Stimulated activated CD8-positive, alpha-beta memory T cell treated with anti-CD3 and anti-CD28 coated beads, Interleukin-15, amount 100 ng/mL, for 48 hours (primary cell): ENCODE data around the gene MBIP.
"Not testable (repeated sequence)": the region's sequence is repeated elsewhere in the genome, so short reads cannot be mapped to it uniquely, and the experiment has no call there.

Experiments
- DNase-seq, 2 donors: peaks; one replicate each; pipeline ENCODE4 v3.0.0-alpha.2; 2020; ENCODE audit warnings: low read depth in 2 of 2

MBIP gene, protein sequence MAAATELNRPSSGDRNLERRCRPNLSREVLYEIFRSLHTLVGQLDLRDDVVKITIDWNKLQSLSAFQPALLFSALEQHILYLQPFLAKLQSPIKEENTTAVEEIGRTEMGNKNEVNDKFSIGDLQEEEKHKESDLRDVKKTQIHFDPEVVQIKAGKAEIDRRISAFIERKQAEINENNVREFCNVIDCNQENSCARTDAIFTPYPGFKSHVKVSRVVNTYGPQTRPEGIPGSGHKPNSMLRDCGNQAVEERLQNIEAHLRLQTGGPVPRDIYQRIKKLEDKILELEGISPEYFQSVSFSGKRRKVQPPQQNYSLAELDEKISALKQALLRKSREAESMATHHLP

DNA sequence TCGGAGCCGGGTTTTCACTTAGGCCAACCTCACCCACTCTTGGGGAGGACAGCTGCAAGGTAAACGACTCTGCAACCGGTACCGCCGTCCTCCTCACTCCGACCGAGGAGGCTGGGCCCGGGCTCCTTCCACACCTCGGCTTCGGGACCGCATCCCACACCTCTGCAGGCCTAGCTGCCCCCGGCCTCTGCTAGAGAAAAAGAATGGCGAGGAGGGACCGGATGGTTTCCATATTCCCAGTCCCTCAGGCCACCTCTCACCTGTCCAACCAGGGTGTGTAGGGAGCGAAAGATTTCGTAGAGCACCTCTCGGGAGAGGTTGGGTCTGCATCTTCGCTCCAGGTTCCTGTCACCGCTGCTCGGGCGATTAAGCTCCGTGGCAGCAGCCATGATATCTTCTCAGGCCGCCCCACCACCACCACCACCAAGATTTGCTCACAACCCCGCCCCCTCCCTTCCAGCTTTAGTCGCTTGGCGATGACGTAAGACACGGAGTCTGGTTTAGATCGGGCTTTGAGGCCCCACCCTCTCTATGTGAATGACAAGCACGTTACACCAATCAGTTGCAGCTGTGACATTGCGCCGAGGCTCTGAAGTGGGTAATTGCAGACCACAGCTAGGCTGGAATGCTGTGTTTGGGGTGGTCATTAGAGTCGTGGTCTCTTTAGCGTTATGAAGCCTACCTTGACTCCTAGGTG is at the start of gene MBIP:
Gene MBIP (minus strand): TSS at position 438 of the 697 bp plus-strand sequence. CDS start 49 bp downstream, at position 389.
- DNase-seq = peak; percentile 82 to 84

DNA sequence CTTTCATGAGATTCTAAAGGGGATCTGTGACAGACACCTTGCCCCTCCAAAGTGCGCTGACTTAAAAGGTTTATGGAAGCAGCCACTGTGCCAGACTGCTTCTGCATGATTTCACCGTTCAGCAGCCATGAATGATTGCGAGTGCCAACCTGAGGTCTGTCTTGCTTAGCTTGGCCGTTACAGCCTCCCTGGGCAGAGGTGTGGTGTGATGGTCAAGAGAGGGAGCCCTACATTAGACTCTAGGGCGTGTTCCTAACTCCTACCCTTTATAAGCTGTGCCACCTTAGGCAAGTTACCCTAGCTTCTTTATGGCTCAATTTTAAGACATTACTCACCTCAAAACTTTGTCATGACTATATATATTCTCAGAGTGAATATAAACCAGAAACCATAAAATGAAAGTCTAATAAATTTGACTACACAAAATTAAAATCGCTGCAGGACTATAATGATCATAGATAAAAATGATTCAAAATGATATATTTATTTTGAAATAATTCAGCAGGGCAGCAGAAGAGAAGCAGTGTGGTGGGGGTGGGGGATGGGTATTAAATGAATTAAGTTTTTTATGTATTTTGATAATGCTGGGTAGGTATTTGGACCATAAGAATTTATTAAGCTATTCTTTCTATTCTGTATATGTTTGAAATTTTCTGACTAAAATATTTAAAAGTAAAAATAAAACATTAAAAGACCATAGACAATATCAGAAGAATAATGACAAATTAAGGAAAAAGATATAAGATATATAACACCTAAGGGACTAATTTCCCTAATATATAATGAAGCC is 47.7 kb upstream of the MBIP start:
- DNase-seq = no peak

DNA sequence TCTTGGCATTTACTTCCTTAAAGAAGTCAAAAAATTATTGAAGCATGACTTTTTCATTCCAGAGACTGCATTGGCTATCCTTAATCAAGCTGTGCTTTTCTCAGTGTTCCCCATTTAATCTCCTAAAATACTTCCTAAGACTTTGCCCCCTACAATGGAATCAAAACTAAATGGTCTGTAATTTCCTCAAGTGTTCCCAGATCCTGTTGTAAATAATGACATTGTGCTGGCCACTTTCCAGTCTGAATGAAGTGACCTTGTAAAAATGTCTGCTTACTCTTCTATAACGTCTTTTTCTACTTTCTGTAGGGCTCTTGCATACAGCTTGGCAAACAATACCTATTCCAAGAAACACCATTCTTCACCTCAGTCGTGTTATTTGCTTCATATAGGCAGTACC is 45.3 kb upstream of the MBIP start:
- DNase-seq = no peak

DNA sequence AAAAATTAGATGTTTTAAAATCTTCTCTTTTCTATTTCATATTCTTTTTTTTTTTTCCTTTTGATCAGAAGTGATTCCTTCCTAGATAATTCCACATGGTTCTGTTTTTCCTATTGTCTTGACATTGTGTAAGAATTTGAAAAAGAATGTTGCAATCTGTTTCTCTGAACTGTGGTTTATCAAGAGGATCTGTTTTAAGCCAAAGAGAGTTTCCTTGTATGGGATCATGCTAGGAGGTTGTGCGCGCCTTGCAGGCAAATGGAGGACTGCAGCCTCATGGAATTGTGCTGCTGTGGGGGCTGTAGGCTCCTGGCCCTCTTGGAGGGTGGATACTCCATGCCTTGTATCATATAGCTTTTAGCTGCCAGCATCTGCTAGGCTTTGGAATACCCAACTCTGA is 43.3 kb upstream of the MBIP start:
- DNase-seq = no peak

DNA sequence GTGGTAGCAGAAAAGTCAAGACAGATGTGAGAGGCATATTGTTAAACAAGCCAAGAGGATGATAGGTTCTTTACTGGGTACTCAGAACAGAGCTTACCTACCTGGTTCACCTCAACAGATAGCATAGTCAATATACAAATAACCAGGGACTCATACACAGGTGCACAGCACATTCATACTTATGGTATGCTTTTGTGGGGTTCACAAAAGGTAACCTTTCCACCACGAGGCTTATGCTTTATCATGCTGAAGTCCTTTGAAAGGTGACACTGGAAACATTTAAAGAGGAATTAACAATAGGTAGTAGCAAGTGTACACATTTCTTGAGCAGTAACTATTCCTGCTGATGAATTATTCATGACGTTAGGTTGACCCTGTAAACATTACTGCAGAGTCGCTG is 42.2 kb upstream of the MBIP start:
- no peak for DNase-seq

DNA sequence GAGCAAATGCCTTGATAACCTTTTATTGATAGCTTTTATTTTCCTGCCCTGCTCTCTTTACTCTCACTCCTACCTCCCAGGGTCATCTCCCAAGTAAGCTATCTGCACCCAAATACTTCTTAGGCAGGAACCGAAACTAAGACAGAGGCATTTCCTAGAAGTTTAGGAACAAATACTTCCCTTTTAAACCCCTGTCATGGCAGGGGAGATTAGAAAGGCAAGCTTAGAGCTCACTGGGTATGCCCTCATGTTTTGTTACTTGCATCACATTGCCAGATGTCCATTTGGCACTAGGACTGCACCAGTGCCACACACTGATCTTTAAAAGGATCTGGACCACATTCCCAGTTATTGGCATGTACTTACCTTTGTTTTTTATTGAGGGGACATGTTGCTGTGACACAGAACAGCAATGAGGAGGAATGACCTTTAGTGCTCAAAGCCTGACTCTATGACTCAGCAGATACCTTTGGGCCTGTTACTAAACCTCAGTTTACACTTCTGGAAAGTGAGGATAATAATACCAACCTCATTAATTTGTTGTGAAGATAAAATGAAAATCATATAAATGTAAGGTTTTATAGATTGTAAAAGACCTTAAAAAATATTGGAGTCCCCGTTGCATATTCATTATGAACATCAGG is 40.9 kb upstream of the MBIP start:
- no peak for DNase-seq

DNA sequence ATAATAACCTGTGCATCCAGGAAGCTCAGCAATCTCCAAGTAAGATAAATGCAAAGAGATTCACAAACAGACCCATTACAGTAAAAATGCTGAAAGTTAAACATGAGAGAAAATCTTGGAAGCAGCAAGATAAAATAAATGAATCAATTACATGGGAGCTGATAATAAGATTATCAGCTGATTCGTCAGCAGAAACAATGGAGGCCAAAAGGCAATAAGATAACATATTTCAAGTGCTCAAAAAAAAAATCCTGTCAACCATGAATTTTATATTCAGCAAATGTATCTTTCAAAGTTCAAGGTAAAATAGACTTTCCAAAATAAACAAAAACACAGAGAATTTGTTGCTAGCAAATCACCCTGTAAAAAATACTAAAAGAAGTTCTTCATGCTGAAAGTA is 36.4 kb upstream of the MBIP start:
- DNase-seq = no peak

DNA sequence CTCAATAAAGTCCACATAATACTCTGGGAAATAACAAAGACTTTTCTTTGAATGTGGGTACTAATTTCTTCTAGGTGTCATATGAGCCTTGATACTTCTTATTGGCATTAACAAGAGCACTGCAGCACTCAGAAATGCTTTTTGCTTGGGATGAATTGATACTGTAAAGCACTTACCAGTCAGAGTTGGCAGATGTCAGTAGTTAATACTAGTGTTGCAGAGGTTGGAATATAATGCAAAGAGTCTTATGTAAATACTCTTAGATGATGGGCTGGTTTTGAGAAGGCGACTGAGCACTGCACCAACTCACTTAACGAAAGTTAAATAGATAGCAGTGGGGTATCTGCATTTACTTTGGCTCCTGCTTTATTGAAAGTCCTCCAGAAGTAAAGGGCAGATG is 25.6 kb upstream of the MBIP start:
- no peak for DNase-seq

DNA sequence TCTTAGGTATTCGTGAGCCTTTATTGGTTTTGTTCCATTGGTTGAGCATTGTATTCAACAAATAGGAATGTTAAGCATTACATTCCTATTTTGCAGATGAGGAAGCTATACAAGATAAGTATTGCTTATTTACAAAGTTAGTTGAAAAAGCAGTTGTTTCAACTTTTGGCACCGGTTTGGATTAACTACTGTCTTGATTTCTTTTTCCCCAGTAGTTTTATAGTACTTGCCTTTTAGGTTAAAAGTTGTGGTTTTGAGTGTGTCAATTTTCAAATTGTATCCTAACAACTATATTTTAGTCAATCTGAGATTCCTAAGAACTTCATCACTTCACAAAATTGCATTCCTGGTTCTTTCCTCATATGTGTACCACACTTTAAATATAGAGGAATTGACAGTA is 23.8 kb upstream of the MBIP start:
- no peak for DNase-seq

DNA sequence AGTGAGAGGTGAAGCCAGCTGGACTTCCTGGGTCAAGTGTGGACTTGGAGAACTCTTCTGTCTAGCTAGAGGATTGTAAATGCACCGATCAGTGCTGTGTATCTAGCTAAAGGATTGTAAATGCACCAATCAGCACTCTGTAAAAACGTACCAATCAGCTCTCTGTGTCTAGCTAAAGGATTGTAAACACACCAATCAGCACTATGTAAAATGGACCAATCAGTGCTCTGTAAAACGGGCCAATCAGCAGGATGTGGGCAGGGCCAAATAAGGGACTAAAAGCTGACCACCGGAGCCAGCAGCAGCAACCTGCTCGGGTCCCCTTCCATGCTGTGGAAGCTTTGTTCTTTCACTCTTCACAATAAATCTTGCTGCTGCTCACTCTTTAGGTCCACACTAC is 21.4 kb upstream of the MBIP start:
- not testable (repeated sequence) for DNase-seq

DNA sequence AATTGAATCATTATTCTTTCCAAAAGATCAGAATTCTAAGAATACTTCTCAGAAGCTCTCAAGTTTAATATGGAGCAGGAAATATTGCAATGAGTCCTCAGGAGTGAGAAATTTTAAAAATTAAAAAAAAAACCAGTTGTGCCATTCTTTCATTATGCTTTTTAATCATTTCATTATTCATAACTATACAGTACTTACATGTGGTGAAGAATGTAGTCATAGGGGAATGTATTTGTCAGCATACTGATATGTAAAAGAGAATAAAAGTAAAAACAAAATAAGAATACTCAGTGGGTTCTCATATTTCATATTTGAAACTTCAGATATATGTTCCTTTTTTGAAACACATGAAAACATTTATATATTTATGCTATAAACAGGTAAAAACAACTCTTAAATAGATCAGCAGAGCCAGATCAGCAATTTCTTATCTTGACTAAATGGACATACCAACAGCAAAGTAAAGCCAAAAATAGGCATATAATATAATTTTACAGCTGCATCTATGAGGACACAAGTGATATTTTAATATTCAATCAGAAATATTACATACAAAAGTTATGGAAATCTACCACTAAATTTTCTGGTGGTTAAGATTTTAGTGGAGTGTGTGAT is 19.9 kb upstream of the MBIP start:
- no peak for DNase-seq

DNA sequence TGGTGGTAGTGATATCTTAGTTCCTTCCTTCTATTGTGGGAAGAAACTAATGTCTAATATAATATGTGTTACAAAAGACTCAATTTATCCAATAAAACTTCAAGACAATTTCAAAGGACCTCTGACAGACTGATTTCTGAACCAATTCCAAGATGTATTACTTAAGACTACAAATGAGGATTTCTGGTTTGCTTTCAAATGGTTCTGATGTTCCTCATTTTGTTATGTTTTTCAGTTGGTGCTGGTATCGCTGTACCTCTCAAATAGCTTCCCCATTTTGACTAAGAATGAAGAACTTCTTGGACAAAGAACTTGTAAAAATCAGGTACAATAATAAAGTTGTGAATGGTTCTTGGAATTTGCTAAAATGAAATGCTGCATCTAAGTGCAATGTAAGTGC is 19.4 kb upstream of the MBIP start:
- no peak for DNase-seq

DNA sequence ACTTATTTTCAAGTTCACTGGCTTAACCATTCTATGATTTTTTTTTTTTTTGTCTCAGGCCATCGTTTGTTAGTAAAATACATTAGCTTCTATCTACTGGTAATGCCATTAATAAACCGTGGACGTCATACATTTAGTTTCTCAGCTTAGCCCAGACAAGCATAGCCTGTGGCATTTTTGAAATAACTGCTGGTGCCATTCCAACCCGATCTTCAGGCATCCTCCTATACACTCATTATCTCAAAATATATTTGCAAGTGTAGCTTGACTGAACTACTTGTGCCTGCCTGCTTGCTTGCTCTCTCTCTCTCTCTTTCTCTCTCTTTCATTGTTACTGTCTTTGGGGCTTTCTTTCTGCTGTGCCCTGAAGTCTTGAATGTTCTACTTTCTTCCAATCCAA is 12.7 kb upstream of the MBIP start:
- no peak for DNase-seq

DNA sequence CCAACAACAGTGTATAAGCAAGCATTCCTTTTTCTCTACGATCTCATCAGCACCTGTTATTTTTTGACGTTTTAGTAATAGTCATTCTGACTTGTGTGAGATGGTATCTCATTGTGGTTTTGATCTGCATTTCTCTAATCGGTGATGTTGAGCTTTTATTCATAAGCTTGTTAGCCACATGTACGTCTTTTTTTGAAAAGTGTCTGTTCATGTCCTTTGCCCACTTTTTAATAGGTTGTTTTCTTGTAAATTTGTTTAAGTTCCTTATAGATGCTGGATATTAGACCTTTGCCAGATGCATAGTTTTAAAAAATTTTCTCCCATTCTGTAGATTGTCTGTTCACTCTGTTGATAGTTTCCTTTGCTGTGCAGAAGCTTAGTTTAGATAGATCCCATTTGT is 7.1 kb upstream of the MBIP start:
- DNase-seq = not testable (repeated sequence)

DNA sequence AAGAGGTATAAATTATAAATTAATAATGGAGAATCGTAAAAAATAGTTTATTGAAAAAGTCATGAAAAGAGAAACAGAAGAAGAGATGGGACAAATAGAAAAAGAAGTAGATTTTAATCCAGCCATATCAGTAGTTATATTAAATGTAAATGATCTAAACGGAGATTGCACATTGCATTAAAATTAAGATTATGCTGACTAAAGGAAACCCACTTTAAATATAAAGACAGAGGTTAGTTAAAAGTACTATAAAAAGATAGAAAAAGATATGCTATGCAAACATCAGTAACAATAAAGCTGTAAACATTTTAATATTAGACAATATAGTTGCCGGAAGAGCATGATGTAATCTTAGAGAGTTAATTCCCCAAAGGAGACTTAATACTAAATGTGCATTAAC is 5.4 kb upstream of the MBIP start:
- no peak for DNase-seq

DNA sequence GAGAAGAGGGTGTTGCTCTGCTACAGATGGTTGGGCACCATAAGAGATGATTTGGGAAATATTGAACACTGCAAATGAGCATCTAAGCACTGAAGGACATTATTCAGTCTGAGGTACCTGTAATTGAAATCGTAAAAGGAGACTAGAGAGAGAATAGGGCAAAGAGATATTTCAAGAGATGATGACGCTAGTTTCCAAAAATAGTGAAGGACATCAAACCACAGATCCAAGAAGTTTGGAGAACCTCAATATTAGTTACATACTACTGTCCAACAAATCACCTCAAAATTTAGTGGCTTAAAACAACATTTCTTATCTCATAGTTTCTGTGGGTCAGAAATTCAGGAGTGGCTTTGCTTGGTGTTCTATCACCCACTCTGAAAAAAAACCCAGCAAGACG is 4.5 kb upstream of the MBIP start:
- DNase-seq = no peak

DNA sequence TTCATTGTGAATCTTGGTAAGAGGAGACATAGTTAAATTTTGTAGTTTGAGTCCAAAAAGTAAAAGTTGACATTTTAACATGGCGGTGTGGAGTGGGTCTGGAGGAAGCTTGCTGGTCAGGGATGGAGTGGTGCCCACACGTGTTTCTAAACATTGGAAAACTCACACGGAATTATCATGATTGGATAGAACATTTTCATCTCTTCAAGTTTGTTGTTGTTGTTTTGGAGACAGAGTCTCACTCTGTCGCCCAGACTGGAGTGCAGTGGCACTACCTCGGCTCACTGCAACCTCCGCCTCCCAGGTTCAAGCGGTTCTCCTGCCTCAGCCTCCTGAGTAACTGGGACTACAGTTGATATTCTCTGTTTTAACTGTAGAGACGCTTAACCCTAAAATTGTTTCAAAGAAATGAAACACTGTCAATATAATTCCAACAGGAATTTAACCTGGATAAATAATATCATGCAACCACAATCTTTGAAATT is 502 bp upstream of the MBIP start:
- no peak for DNase-seq

DNA sequence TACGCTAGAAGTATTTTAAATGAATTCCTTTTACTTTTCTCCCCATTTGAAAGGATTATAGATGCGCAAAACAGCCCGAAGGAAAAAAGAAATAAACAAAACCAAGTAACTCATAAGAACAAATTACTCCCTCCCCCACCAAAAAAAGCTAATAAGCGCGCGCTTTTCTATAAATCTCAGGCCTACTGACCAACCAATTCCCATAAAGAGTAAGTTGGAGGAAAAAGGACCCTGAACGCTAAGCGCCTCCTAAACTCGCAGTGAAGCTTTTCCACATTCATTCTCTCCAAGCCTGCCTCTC is 588 bp downstream of the MBIP start:
- DNase-seq = no peak

DNA sequence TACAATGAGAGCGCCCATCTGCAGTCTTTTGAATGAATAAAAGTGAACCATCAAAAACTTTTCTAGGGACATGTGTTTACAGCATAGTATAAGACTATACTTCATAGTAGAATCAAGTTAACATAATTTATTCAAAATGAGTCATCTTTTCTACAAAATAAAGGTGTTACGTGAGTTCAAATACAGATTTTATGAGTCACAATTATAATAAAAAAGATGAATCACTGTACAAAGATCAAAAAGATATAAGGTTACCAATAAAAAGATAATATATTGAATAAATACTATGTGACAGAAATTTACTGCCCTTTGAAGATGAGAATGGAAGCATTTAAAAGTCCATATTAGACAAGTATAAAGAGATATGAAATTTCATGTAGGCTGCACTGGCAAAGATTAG is 2.8 kb downstream of the MBIP start:
- no peak for DNase-seq

DNA sequence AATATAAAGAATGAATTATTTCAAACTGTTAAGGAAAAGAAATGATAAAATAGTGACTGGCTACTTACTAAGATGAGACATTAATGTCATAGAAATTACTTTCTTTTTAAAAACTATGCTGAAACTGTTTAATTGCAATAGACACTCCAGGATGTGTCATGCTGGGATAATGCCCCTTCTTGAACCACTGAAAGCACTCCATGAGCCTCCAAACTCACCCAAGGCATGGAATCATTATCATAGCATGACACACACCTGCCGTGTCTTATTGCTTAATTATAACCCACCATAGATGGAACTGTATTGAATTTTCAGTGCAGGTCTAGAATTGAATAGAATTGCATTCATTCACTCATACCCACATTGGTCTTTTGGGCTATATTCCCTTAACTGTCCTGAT is 4.3 kb downstream of the MBIP start:
- no peak for DNase-seq

DNA sequence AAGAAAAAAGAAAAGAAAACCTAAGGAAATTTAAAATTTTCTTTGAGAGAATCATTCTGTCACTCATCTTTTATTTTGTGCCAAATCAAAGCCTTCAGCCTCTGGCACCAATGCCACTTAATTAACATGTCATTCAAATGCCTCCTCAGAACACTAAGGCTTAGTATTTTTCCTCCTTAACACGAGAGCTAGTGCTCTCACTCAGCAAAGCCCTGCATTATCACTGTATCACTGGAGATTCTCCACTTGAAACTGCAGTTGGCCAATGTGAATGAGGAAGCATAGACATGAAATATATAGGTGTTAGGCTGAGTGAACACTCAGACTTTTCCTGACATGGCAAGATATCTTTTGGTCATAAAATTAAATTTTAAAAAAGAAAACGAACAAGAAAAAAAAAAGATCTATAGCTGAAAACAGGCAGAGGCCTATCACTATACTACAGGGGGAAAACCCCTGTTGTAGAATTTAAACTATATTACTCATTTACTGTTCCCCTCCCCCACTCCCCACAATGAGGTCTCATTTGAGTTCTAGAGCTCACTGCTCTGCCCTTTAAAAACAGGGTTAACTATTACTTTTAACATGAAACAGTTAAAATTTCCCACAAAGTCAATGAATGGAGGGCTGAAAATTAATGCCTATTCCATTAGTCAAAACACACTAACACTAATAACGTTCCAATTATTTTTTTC is 5.1 kb downstream of the MBIP start:
- peak in 1 of 2 donors; percentile 18 for DNase-seq
